SK-N-SH (cell line): ENCODE measurements around the gene SLC17A9.

Source experiments
- CTCF ChIP-seq: fragments of 200-600 bp; sonication (generic); IDR thresholded peaks from 2 replicates; pipeline ENCODE4 v1.6.1; 2017; ENCODE audit warnings: antibody characterized with exemption, mild to moderate bottlenecking, moderate library complexity
- GABPA ChIP-seq: IDR thresholded peaks from 2 replicates; pipeline ENCODE4 v1.4.0; 2012; ENCODE audit warnings: low read depth, mild to moderate bottlenecking
- MAX ChIP-seq: IDR thresholded peaks from 2 replicates; pipeline ENCODE4 v1.4.0; 2012; ENCODE audit warnings: low read depth
- TCF12 ChIP-seq: IDR thresholded peaks from 2 replicates; pipeline ENCODE4 v1.4.0; 2012

- TF ChIP-seq CTCF (no peak), MAX (no peak), TCF12 (no peak), GABPA (no peak)
These were observed 5.6 kb upstream of the SLC17A9 start for GRCh38 chr20:62946918-62947317.
